ENCODE measurements around the gene DNM3. TPM values are rescaled to one million over a fixed set of nuclear protein-coding genes. Genes with fewer than 3 reads are reported as not detected.

The DNM3 gene
- total and polyA plus RNA-seq, 4 donors: 38.5 to 93.9 (median 48.5) TPM

- whole genome bisulfite sequencing (ENCODE audit: insufficient coverage): no CpG with 5 or more reads among the region's 2 CpGs
- no peak overlapping the region for H3K27ac ChIP-seq (ENCODE audit: low read depth, low read length)
Observed at GRCh38 chr1:171922999-171923398, 81.7 kb downstream of the DNM3 start.

GRCh38 chr1:171929121-171929520 lies 87.8 kb downstream of the DNM3 start:
- DNase-seq (ENCODE audit: low read depth in 4 of 6, low spot score in 6 of 6): no peak
- 100% methylated on average over 2 of the region's 2 CpGs for WGBS (ENCODE audit: insufficient coverage)
- Histone ChIP-seq H3K9me3 (ENCODE audit: control insufficient read depth, insufficient read depth, low read length) (no peaks in the 10 kb centered on the region), H3K4me1 (ENCODE audit: control insufficient read depth, insufficient read depth, low read length) (no peaks in the 10 kb centered on the region), H3K27me3 (ENCODE audit: control insufficient read depth, insufficient read depth, low read length) (no peaks in the 10 kb centered on the region), H3K27ac (ENCODE audit: low read depth, low read length) (no peak overlapping the region), H3K4me3 (ENCODE audit: low read depth, low read length) (no peak overlapping the region), H3K36me3 (ENCODE audit: control insufficient read depth, insufficient read depth, low read length) (no peaks in the 10 kb centered on the region)

More at GRCh38 chr1:171922999-171923398, 81.7 kb downstream of the DNM3 start:
- Histone ChIP-seq H3K4me3 (ENCODE audit: low read depth, low read length) (no peak overlapping the region), H3K27me3 (ENCODE audit: control insufficient read depth, insufficient read depth, low read length) (no peaks in the 10 kb centered on the region), H3K36me3 (ENCODE audit: control insufficient read depth, insufficient read depth, low read length) (no peaks in the 10 kb centered on the region), H3K9me3 (ENCODE audit: control insufficient read depth, insufficient read depth, low read length) (no peaks in the 10 kb centered on the region), H3K4me1 (ENCODE audit: control insufficient read depth, insufficient read depth, low read length) (no peaks in the 10 kb centered on the region)
- no peak for DNase-seq (ENCODE audit: low read depth in 4 of 6, low spot score in 6 of 6)

GRCh38 chr1:171931752-171932151 lies 90.5 kb downstream of the DNM3 start:
- Histone ChIP-seq H3K27ac (ENCODE audit: low read depth, low read length) (no peak overlapping the region), H3K36me3 (ENCODE audit: control insufficient read depth, insufficient read depth, low read length) (no peaks in the 10 kb centered on the region), H3K4me3 (ENCODE audit: low read depth, low read length) (no peak overlapping the region), H3K9me3 (ENCODE audit: control insufficient read depth, insufficient read depth, low read length) (no peaks in the 10 kb centered on the region), H3K4me1 (ENCODE audit: control insufficient read depth, insufficient read depth, low read length) (no peaks in the 10 kb centered on the region), H3K27me3 (ENCODE audit: control insufficient read depth, insufficient read depth, low read length) (no peaks in the 10 kb centered on the region)
- DNase-seq (ENCODE audit: low read depth in 4 of 6, low spot score in 6 of 6): no peak

- Histone ChIP-seq H3K4me3 (ENCODE audit: low read depth, low read length) (no peak overlapping the region), H3K4me1 (ENCODE audit: control insufficient read depth, insufficient read depth, low read length) (no peaks in the 10 kb centered on the region), H3K27ac (ENCODE audit: low read depth, low read length) (no peak overlapping the region), H3K36me3 (ENCODE audit: control insufficient read depth, insufficient read depth, low read length) (no peaks in the 10 kb centered on the region), H3K9me3 (ENCODE audit: control insufficient read depth, insufficient read depth, low read length) (no peaks in the 10 kb centered on the region), H3K27me3 (ENCODE audit: control insufficient read depth, insufficient read depth, low read length) (no peaks in the 10 kb centered on the region)
- no peak for DNase-seq (ENCODE audit: low read depth in 4 of 6, low spot score in 6 of 6)
- 100% methylated on average over 1 of the region's 3 CpGs for WGBS (ENCODE audit: insufficient coverage)
Observed at GRCh38 chr1:171934664-171935063, 93.4 kb downstream of the DNM3 start.

- H3K27ac ChIP-seq (ENCODE audit: low read depth, low read length): no peak overlapping the region
- no peak for DNase-seq (ENCODE audit: low read depth in 4 of 6, low spot score in 6 of 6)
- H3K4me3 ChIP-seq (ENCODE audit: low read depth, low read length): no peak overlapping the region
- no peaks in the 10 kb centered on the region for H3K36me3 ChIP-seq (ENCODE audit: control insufficient read depth, insufficient read depth, low read length)
- no peaks in the 10 kb centered on the region for H3K9me3 ChIP-seq (ENCODE audit: control insufficient read depth, insufficient read depth, low read length)
- H3K27me3 ChIP-seq (ENCODE audit: control insufficient read depth, insufficient read depth, low read length): no peaks in the 10 kb centered on the region
- no peaks in the 10 kb centered on the region for H3K4me1 ChIP-seq (ENCODE audit: control insufficient read depth, insufficient read depth, low read length)
- 86% methylated on average over 3 of the region's 4 CpGs for WGBS (ENCODE audit: insufficient coverage)
Observed at GRCh38 chr1:171935086-171935485, 93.8 kb downstream of the DNM3 start.

GRCh38 chr1:171935664-171936063 lies 94.4 kb downstream of the DNM3 start:
- Histone ChIP-seq H3K36me3 (ENCODE audit: control insufficient read depth, insufficient read depth, low read length) (no peaks in the 10 kb centered on the region), H3K4me1 (ENCODE audit: control insufficient read depth, insufficient read depth, low read length) (no peaks in the 10 kb centered on the region), H3K9me3 (ENCODE audit: control insufficient read depth, insufficient read depth, low read length) (no peaks in the 10 kb centered on the region), H3K27me3 (ENCODE audit: control insufficient read depth, insufficient read depth, low read length) (no peaks in the 10 kb centered on the region), H3K4me3 (ENCODE audit: low read depth, low read length) (no peak overlapping the region), H3K27ac (ENCODE audit: low read depth, low read length) (no peak overlapping the region)
- WGBS (ENCODE audit: insufficient coverage): no CpG with 5 or more reads among the region's 1 CpG
- DNase-seq (ENCODE audit: low read depth in 4 of 6, low spot score in 6 of 6): no peak

GRCh38 chr1:171937938-171938337 lies 96.6 kb downstream of the DNM3 start:
- WGBS (ENCODE audit: insufficient coverage): no CpG with 5 or more reads among the region's 1 CpG
- no peak for DNase-seq (ENCODE audit: low read depth in 4 of 6, low spot score in 6 of 6)
- Histone ChIP-seq H3K27ac (ENCODE audit: low read depth, low read length) (no peak overlapping the region), H3K9me3 (ENCODE audit: control insufficient read depth, insufficient read depth, low read length) (no peaks in the 10 kb centered on the region), H3K36me3 (ENCODE audit: control insufficient read depth, insufficient read depth, low read length) (no peaks in the 10 kb centered on the region), H3K27me3 (ENCODE audit: control insufficient read depth, insufficient read depth, low read length) (no peaks in the 10 kb centered on the region), H3K4me3 (ENCODE audit: low read depth, low read length) (no peak overlapping the region), H3K4me1 (ENCODE audit: control insufficient read depth, insufficient read depth, low read length) (no peaks in the 10 kb centered on the region)

- H3K27me3 ChIP-seq (ENCODE audit: control insufficient read depth, insufficient read depth, low read length): no peaks in the 10 kb centered on the region
- no peaks in the 10 kb centered on the region for H3K4me1 ChIP-seq (ENCODE audit: control insufficient read depth, insufficient read depth, low read length)
- H3K9me3 ChIP-seq (ENCODE audit: control insufficient read depth, insufficient read depth, low read length): no peaks in the 10 kb centered on the region
- no peak overlapping the region for H3K27ac ChIP-seq (ENCODE audit: low read depth, low read length)
- no peak overlapping the region for H3K4me3 ChIP-seq (ENCODE audit: low read depth, low read length)
- DNase-seq (ENCODE audit: low read depth in 4 of 6, low spot score in 6 of 6): no peak
- H3K36me3 ChIP-seq (ENCODE audit: control insufficient read depth, insufficient read depth, low read length): no peaks in the 10 kb centered on the region
- no CpG with 5 or more reads among the region's 4 CpGs for WGBS (ENCODE audit: insufficient coverage)
Observed at GRCh38 chr1:171939740-171940139, 98.4 kb downstream of the DNM3 start.

- H3K4me3 ChIP-seq (ENCODE audit: low read depth, low read length): no peak overlapping the region
- no peaks in the 10 kb centered on the region for H3K4me1 ChIP-seq (ENCODE audit: control insufficient read depth, insufficient read depth, low read length)
- H3K9me3 ChIP-seq (ENCODE audit: control insufficient read depth, insufficient read depth, low read length): no peaks in the 10 kb centered on the region
- no peaks in the 10 kb centered on the region for H3K27me3 ChIP-seq (ENCODE audit: control insufficient read depth, insufficient read depth, low read length)
- H3K36me3 ChIP-seq (ENCODE audit: control insufficient read depth, insufficient read depth, low read length): no peaks in the 10 kb centered on the region
- no peak overlapping the region for H3K27ac ChIP-seq (ENCODE audit: low read depth, low read length)
- DNase-seq (ENCODE audit: low read depth in 4 of 6, low spot score in 6 of 6): no peak
Observed at GRCh38 chr1:171940368-171940767, 99.1 kb downstream of the DNM3 start.

- DNase-seq (ENCODE audit: low read depth in 4 of 6, low spot score in 6 of 6): peak in 1 of 6 donors; percentile 11
- WGBS (ENCODE audit: insufficient coverage): no CpG with 5 or more reads among the region's 1 CpG
- no peaks in the 10 kb centered on the region for H3K9me3 ChIP-seq (ENCODE audit: control insufficient read depth, insufficient read depth, low read length)
- no peaks in the 10 kb centered on the region for H3K27me3 ChIP-seq (ENCODE audit: control insufficient read depth, insufficient read depth, low read length)
- H3K4me3 ChIP-seq (ENCODE audit: low read depth, low read length): no peak overlapping the region
- no peaks in the 10 kb centered on the region for H3K36me3 ChIP-seq (ENCODE audit: control insufficient read depth, insufficient read depth, low read length)
- no peaks in the 10 kb centered on the region for H3K4me1 ChIP-seq (ENCODE audit: control insufficient read depth, insufficient read depth, low read length)
- no peak overlapping the region for H3K27ac ChIP-seq (ENCODE audit: low read depth, low read length)
Observed at GRCh38 chr1:171941920-171942319, 100.6 kb downstream of the DNM3 start.
